HAP-1 (cell line): ENCODE results near the gene PDGFB.

Experiments
- DNase-seq, 2 experiments: peaks; one replicate each; pipeline ENCODE4 v3.0.0-alpha.2; 2016 to 2020; ENCODE audit warnings: low spot score in 2 of 2
- H3K27me3 ChIP-seq: fragments of 250-450 bp; sonication (Bioruptor Pico); 2 replicates; pipeline ENCODE4 v1.5.1; 2020; ENCODE audit warnings: low read depth, mild to moderate bottlenecking, moderate library complexity
- H3K36me3 ChIP-seq: fragments of 250-450 bp; sonication (Bioruptor Pico); replicated peaks from 2 replicates; pipeline ENCODE4 v1.5.1; 2020; ENCODE audit warnings: mild to moderate bottlenecking
- H3K4me1 ChIP-seq: fragments of 250-450 bp; sonication (Bioruptor Pico); 2 replicates; pipeline ENCODE4 v1.5.1; 2020; ENCODE audit warnings: mild to moderate bottlenecking
- H3K4me3 ChIP-seq: fragments of 250-450 bp; sonication (Bioruptor Pico); 2 replicates; pipeline ENCODE4 v1.5.1; 2020; ENCODE audit warnings: mild to moderate bottlenecking, moderate library complexity
- H3K9me3 ChIP-seq: fragments of 250-450 bp; sonication (Bioruptor Pico); 2 replicates; pipeline ENCODE4 v1.5.1; 2020; ENCODE audit warnings: mild to moderate bottlenecking, moderate library complexity
- in situ Hi-C: fragments of 300-500 bp; cut with MboI; formaldehyde crosslinking; loops from 3 replicates; pipeline ENCODE4 v1.14.3; 2020; ENCODE audit warnings: low sequenced_read_pairs, inconsistent platforms, mixed read lengths

Gene PDGFB

DNA sequence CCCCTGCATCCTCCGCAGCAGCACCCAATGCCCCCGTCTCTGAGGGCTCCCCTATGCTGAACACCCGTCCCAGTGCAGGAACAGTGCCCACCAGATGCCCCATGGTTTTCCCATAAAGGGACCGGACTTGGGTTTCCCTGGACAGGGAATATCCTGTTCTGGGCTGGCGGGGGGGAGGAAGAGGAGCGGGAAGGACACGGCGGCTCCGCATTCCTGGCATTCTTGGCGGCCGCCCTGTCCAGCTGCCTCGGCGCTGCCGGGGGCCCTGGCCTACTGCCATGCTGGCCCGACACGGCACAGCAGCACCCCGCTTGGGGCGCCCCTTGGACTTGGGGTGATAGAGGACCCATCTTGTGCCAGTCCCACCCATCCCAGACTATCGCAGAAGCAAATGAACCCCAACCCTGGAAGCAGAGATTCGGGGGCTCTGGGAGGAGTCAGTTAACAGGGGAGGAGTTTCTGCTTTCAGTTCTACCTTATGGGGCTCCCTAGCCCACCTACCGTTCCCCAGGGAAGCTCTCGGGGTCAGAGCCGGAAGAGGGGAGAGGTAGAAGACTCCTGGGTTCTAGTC is 68.6 kb downstream of the PDGFB start:
- peaks cover 27% of the 10 kb centered on the region for H3K4me1 ChIP-seq
- H3K9me3 ChIP-seq, result no peaks in the 10 kb centered on the region
- DNase-seq, result peak in 1 of 2 experiments; percentile 67
- in situ Hi-C loops, result loop anchor here (10.0 kb wide), 1 partner anchor 349 kb away; the partner anchor contains the start of gene ATF4
- no peak overlapping the region for H3K4me3 ChIP-seq
- no peaks in the 10 kb centered on the region for H3K27me3 ChIP-seq
- no peaks in the 10 kb centered on the region for H3K36me3 ChIP-seq

DNA sequence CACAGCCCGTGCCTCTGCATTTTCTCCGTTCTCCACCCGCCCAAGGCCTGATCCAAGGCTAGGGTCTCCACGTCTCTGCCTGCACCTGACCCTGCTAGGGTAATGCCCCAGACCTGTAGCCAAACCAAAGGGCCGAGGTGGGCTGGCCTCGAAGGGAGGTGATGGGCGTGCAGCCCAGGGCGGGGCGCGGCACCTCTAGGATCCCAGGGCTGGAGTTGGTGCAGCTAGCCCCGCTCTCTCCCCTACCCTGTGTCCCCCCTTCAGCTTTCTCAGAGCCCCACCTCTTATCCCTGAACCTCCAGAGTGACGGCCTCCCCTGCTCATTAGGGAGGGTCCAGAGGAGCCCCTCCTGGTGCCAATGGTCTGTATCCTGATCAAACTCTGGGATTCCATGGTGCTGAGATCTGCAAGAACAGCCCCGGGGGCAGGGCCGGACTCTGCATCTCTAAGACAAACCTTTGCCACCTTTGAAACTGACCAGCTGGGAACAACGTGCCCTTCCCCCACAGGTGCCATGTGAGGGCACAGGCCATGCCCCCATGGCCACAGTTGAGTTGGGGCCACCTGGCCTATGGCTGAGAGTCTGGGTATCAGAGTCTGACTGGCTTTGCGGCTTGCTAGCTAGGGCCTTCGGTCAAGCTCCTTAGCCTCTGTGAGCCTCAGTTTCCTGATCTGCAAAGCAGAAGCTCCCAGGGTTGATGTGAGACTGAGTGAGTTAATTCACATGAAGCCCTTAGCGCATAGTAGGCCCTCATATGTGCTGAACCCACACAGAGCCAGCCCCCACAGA is 69.2 kb downstream of the PDGFB start:
- Histone ChIP-seq H3K9me3 (no peaks in the 10 kb centered on the region), H3K4me3 (no peak overlapping the region), H3K27me3 (no peaks in the 10 kb centered on the region), H3K36me3 (no peaks in the 10 kb centered on the region), H3K4me1 (peaks cover 29% of the 10 kb centered on the region)
- in situ Hi-C loops, result loop anchor here (10.0 kb wide), 1 partner anchor 349 kb away; the partner anchor contains the start of gene ATF4
- DNase-seq, result no peak

DNA sequence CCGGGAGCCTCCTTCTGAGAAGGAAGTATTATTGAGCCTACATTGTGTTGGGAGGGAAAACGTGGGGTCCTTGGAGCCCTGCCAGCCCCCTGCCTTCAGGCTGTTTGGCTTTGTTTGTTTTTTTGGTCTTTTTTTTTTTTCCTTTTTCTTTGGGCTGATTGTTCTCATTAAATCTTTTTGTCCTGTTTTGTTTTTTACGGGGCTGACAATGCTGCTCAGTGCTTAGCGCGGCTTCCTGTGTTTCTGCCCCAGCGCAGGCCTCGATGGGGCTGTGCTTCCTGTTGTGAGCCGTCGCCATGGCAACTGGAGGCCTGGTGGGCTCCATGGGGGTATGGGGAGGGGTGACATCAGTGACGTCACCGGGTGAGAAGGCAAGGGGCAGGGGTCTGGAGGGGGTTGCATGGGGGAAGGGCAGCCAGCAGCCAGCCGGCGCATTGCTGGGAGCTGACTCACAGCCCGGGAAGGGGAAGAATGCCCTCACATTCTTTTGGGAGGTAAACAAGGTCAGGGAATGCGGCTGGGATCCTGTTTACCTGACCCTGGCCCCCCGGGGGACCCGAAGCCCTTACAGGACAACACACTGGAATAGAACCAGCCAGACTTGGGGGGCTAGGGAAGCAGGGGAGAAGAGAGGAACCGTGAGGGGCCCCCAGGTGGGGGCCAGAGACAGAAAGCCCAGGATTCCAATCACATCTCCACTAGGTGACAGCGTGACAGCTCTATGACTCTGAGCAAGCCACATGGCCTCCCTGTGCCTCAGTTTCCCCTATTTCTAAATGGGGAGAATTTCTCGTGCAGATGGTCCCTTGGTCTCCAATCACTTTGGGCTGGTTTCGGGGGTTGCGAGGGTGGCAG is 70.1 kb downstream of the PDGFB start:
- no peak overlapping the region for H3K4me3 ChIP-seq
- H3K9me3 ChIP-seq, result no peaks in the 10 kb centered on the region
- in situ Hi-C loops, result loop anchor here (5.0 to 25.0 kb wide), 3 partner anchors 138 to 863 kb away; partner anchors contain the start of gene ATF4
- DNase-seq, result peak; percentile 44 to 91
- H3K36me3 ChIP-seq, result no peaks in the 10 kb centered on the region
- H3K4me1 ChIP-seq, result peaks cover 29% of the 10 kb centered on the region
- H3K27me3 ChIP-seq, result no peaks in the 10 kb centered on the region

DNA sequence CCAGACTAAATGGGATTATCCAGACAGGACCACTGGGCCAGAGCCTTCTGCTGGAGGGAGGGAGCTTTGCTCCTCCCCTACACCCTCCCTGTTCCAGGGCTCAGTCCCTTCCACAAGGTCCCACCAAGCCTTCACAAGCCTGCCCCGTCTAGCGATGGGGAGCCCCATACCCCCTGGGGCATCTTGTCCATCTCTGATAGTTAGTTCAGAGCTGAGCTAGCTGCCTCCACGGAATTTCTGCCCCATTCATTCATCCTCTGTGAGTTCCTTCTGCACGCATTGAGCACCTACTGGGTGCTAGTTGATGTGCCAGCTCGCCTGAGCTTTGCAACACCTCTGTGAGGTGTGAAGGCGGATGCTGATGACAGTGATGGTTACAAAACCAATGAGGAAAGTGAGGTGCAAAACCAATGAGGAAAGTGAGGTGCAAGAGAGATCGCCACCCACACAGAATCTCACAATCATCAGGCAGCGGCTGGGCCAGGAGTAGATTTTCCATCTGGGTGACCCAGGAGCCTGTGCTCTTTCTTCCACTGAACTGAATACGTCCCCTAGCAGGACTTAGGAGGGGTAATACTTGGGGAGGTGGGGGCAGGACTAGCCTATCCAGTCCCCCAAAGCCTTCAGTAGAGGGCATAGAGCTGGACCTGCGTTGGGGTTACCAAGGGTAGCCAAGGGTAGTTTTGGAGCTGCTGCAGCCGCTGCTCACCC is 70.8 kb downstream of the PDGFB start:
- no peak for DNase-seq
- Histone ChIP-seq H3K9me3 (no peaks in the 10 kb centered on the region), H3K36me3 (no peaks in the 10 kb centered on the region), H3K27me3 (no peaks in the 10 kb centered on the region), H3K4me3 (no peak overlapping the region), H3K4me1 (peaks cover 29% of the 10 kb centered on the region)
- in situ Hi-C loops, result loop anchor here (5.0 to 25.0 kb wide), 3 partner anchors 138 to 863 kb away; partner anchors contain the start of gene ATF4
